Fibroblast of the conjunctiva (primary cell): ENCODE results near the gene AMH.

Experiments
- DNase-seq: peaks from one replicate; pipeline ENCODE4 v3.0.0-alpha.2; 2010; ENCODE audit warnings: low read depth

AMH gene

GRCh38 chr19:2221250-2221831, 27.8 kb upstream of the AMH start:
- peak; percentile 37 for DNase-seq

- no peak for DNase-seq
Observed at GRCh38 chr19:2221918-2222317, 27.2 kb upstream of the AMH start.

GRCh38 chr19:2223391-2223790, 25.7 kb upstream of the AMH start:
- DNase-seq: no peak

GRCh38 chr19:2223959-2224358, 25.2 kb upstream of the AMH start:
- no peak for DNase-seq

GRCh38 chr19:2224754-2225349, 24.3 kb upstream of the AMH start:
- no peak for DNase-seq

- no peak for DNase-seq
Observed at GRCh38 chr19:2225415-2226050, 23.6 kb upstream of the AMH start.

GRCh38 chr19:2226051-2226839, 22.9 kb upstream of the AMH start:
- no peak for DNase-seq

- no peak for DNase-seq
Observed at GRCh38 chr19:2226840-2227360, 22.2 kb upstream of the AMH start.

- no peak for DNase-seq
Observed at GRCh38 chr19:2227415-2228156, 21.5 kb upstream of the AMH start.

- no peak for DNase-seq
Observed at GRCh38 chr19:2228157-2229030, 20.7 kb upstream of the AMH start.

GRCh38 chr19:2229103-2230032, 19.8 kb upstream of the AMH start:
- no peak for DNase-seq

GRCh38 chr19:2230033-2230531, 19.0 kb upstream of the AMH start:
- no peak for DNase-seq

- DNase-seq: no peak
Observed at GRCh38 chr19:2230807-2231533, 18.2 kb upstream of the AMH start.

- no peak for DNase-seq
Observed at GRCh38 chr19:2231621-2232221, 17.4 kb upstream of the AMH start.

- no peak for DNase-seq
Observed at GRCh38 chr19:2232286-2233151, 16.6 kb upstream of the AMH start.

- DNase-seq: no peak
Observed at GRCh38 chr19:2233601-2234280, 15.4 kb upstream of the AMH start.

- no peak for DNase-seq
Observed at GRCh38 chr19:2234996-2235380, 14.1 kb upstream of the AMH start.
